Measurements from ENCODE around the gene RRAGD. TPM values are rescaled to one million over a fixed set of nuclear protein-coding genes. Genes with fewer than 3 reads are reported as not detected.

RRAGD gene
- total RNA-seq (103 TPM), polyA plus RNA-seq (ENCODE audit: insufficient read depth in 1 of 8, insufficient read length in 8 of 8, low replicate concordance in 1 of 8) (100 to 1,000 TPM in 1 of 8 donors, 10 to 100 TPM in 7; 60.2 to 109 (median 73.8) TPM)
- long read RNA-seq, donor 1, full-length matches to known transcripts, result 14 of 14 reads
- long read RNA-seq, donor 1, partial matches to known transcripts, result 0 of 14 reads
- long read RNA-seq, donor 1, other reads (novel, unspliced or antisense), result 0 of 14 reads
- long read RNA-seq, donor 2, full-length matches to known transcripts, result 2 of 2 reads
- long read RNA-seq, donor 2, partial matches to known transcripts, result 0 of 2 reads
- long read RNA-seq, donor 2, other reads (novel, unspliced or antisense), result 0 of 2 reads
- long read RNA-seq, donor 3, full-length matches to known transcripts, result 61 of 66 reads
- long read RNA-seq, donor 3, partial matches to known transcripts, result 5 of 66 reads
- long read RNA-seq, donor 3, other reads (novel, unspliced or antisense), result 0 of 66 reads
- long read RNA-seq, donor 4, full-length matches to known transcripts, result 16 of 21 reads
- long read RNA-seq, donor 4, partial matches to known transcripts, result 5 of 21 reads
- long read RNA-seq, donor 4, other reads (novel, unspliced or antisense), result 0 of 21 reads
- long read RNA-seq, donor 5, full-length matches to known transcripts, result 49 of 84 reads
- long read RNA-seq, donor 5, partial matches to known transcripts, result 30 of 84 reads
- long read RNA-seq, donor 5, other reads (novel, unspliced or antisense), result 5 of 84 reads
- long read RNA-seq, donor 6, full-length matches to known transcripts, result 45 of 56 reads
- long read RNA-seq, donor 6, partial matches to known transcripts, result 11 of 56 reads
- long read RNA-seq, donor 6, other reads (novel, unspliced or antisense), result 0 of 56 reads
- long read RNA-seq, donor 7, full-length matches to known transcripts, result 28 of 38 reads
- long read RNA-seq, donor 7, partial matches to known transcripts, result 10 of 38 reads
- long read RNA-seq, donor 7, other reads (novel, unspliced or antisense), result 0 of 38 reads
- long read RNA-seq, donor 8, full-length matches to known transcripts, result 17 of 17 reads
- long read RNA-seq, donor 8, partial matches to known transcripts, result 0 of 17 reads
- long read RNA-seq, donor 8, other reads (novel, unspliced or antisense), result 0 of 17 reads
- long read RNA-seq, donor 9, full-length matches to known transcripts, result 14 of 20 reads
- long read RNA-seq, donor 9, partial matches to known transcripts, result 6 of 20 reads
- long read RNA-seq, donor 9, other reads (novel, unspliced or antisense), result 0 of 20 reads
- long read RNA-seq, donor 10, full-length matches to known transcripts, result 38 of 44 reads
- long read RNA-seq, donor 10, partial matches to known transcripts, result 6 of 44 reads
- long read RNA-seq, donor 10, other reads (novel, unspliced or antisense), result 0 of 44 reads
- long read RNA-seq, donor 11, full-length matches to known transcripts, result 38 of 43 reads
- long read RNA-seq, donor 11, partial matches to known transcripts, result 5 of 43 reads
- long read RNA-seq, donor 11, other reads (novel, unspliced or antisense), result 0 of 43 reads

GRCh38 chr6:89412071-89413005 is at the start of gene RRAGD:
Gene RRAGD, minus strand, starts transcription at chr6:89412273. Its CDS starts 280 bp downstream, at chr6:89411993.
- under 1% methylated on average over 42 of the region's 85 CpGs for WGBS (ENCODE audit: insufficient coverage)
- peak within 1 kb of the TSS; percentile 65 for H3K4me3 ChIP-seq (ENCODE audit: low read length)
- H3K4me1 ChIP-seq (ENCODE audit: control insufficient read depth, insufficient read depth, low read length), result peaks cover 21% of the 10 kb centered on the region
- peak; percentile 86 for DNase-seq
- no peaks in the 10 kb centered on the region for H3K36me3 ChIP-seq (ENCODE audit: control insufficient read depth, insufficient read depth, low read length)
- peak within 1 kb of the TSS; percentile 85 for H3K27ac ChIP-seq (ENCODE audit: low read length)
- no peaks in the 10 kb centered on the region for H3K9me3 ChIP-seq (replicated peaks; ENCODE audit: control insufficient read depth, low read depth, low read length)
- H3K27me3 ChIP-seq (ENCODE audit: control insufficient read depth, insufficient read depth, low read length), result peaks cover 13% of the 10 kb centered on the region

- Histone ChIP-seq H3K27me3 (ENCODE audit: control insufficient read depth, insufficient read depth, low read length) (no peaks in the 10 kb centered on the region), H3K4me3 (ENCODE audit: low read length) (no peak overlapping the region), H3K36me3 (ENCODE audit: control insufficient read depth, insufficient read depth, low read length) (no peaks in the 10 kb centered on the region), H3K4me1 (ENCODE audit: control insufficient read depth, insufficient read depth, low read length) (no peaks in the 10 kb centered on the region), H3K9me3 (replicated peaks; ENCODE audit: control insufficient read depth, low read depth, low read length) (no peaks in the 10 kb centered on the region), H3K27ac (ENCODE audit: low read length) (no peak overlapping the region)
- 80% methylated on average over 1 of the region's 7 CpGs for WGBS (ENCODE audit: insufficient coverage)
- DNase-seq, result no peak
These were observed 48.6 kb upstream of the RRAGD start for GRCh38 chr6:89460713-89461112.

DNA sequence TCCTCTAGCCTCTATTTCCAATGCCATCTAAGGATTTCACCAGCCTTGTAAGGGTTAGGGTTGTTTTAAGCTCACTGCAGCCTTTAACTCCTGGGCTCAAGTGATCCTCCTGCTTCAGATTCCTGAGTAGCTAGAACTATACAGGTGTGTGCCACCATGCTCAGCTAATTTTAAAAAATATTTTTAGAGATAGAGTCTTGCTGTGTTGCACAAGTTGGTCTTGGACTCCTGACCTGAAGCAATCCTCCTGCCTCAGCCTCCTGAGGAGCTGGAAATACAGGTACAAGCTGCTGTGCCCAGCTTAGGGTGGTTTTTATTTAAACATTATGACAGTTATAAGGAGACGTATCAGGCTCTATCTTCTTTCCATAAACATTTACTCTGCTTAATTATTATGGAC is 47.4 kb upstream of the RRAGD start:
- Histone ChIP-seq H3K27ac (ENCODE audit: low read length) (no peak overlapping the region), H3K4me3 (ENCODE audit: low read length) (no peak overlapping the region), H3K9me3 (replicated peaks; ENCODE audit: control insufficient read depth, low read depth, low read length) (no peaks in the 10 kb centered on the region), H3K36me3 (ENCODE audit: control insufficient read depth, insufficient read depth, low read length) (no peaks in the 10 kb centered on the region), H3K27me3 (ENCODE audit: control insufficient read depth, insufficient read depth, low read length) (no peaks in the 10 kb centered on the region), H3K4me1 (ENCODE audit: control insufficient read depth, insufficient read depth, low read length) (no peaks in the 10 kb centered on the region)
- no CpG with 5 or more reads among the region's 1 CpG for WGBS (ENCODE audit: insufficient coverage)
- DNase-seq, result no peak

DNA sequence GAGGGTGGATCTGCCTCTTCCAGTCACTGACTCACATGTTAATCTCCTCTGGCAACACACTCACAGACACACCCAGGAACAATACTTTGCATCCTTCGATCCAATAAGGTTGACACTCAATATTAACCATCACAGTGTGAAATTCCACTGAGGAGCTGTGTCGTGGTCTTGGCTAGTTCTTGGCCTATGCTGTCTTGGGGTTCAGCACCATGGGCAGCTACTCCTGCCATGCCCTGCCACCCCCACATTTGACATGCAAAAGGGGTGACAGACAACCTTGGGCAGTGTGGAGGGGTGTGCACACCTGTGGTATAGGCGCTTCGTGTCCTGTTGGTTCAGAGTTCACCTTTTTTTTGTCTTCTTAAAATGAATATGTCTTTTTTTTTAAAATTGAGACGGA is 46.6 kb upstream of the RRAGD start:
- H3K27me3 ChIP-seq (ENCODE audit: control insufficient read depth, insufficient read depth, low read length), result no peaks in the 10 kb centered on the region
- WGBS (ENCODE audit: insufficient coverage), result 89% methylated on average over 1 of the region's 5 CpGs
- no peak overlapping the region for H3K27ac ChIP-seq (ENCODE audit: low read length)
- no peaks in the 10 kb centered on the region for H3K9me3 ChIP-seq (replicated peaks; ENCODE audit: control insufficient read depth, low read depth, low read length)
- H3K4me3 ChIP-seq (ENCODE audit: low read length), result no peak overlapping the region
- no peak for DNase-seq
- H3K4me1 ChIP-seq (ENCODE audit: control insufficient read depth, insufficient read depth, low read length), result no peaks in the 10 kb centered on the region
- H3K36me3 ChIP-seq (ENCODE audit: control insufficient read depth, insufficient read depth, low read length), result no peaks in the 10 kb centered on the region

DNA sequence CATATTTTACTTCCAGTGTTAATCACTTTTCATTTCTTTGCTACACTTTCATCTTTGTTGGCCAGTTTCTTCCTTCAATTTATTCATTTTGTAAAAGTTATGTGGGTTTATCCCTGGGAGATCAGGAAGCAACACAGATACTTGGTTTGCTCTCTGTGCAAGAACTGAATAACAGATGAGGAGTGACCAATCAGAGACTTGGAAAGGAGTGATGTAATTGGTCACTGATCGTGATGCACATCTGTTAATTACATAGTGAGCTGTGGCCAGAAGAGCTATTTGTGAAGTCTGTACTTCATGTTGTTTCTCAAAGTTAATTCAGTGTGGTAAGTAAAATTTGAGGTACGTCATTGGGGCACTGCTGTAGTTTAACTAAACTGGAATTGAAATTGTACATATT is 42.2 kb upstream of the RRAGD start:
- 30% methylated on average over 1 of the region's 2 CpGs for WGBS (ENCODE audit: insufficient coverage)
- Histone ChIP-seq H3K27ac (ENCODE audit: low read length) (no peak overlapping the region), H3K36me3 (ENCODE audit: control insufficient read depth, insufficient read depth, low read length) (no peaks in the 10 kb centered on the region), H3K4me3 (ENCODE audit: low read length) (no peak overlapping the region), H3K27me3 (ENCODE audit: control insufficient read depth, insufficient read depth, low read length) (no peaks in the 10 kb centered on the region), H3K4me1 (ENCODE audit: control insufficient read depth, insufficient read depth, low read length) (no peaks in the 10 kb centered on the region), H3K9me3 (replicated peaks; ENCODE audit: control insufficient read depth, low read depth, low read length) (no peaks in the 10 kb centered on the region)
- peak; percentile 35 for DNase-seq

- no CpG with 5 or more reads among the region's 1 CpG for WGBS (ENCODE audit: insufficient coverage)
- Histone ChIP-seq H3K36me3 (ENCODE audit: control insufficient read depth, insufficient read depth, low read length) (no peaks in the 10 kb centered on the region), H3K4me1 (ENCODE audit: control insufficient read depth, insufficient read depth, low read length) (no peaks in the 10 kb centered on the region), H3K4me3 (ENCODE audit: low read length) (no peak overlapping the region), H3K27ac (ENCODE audit: low read length) (no peak overlapping the region), H3K27me3 (ENCODE audit: control insufficient read depth, insufficient read depth, low read length) (no peaks in the 10 kb centered on the region), H3K9me3 (replicated peaks; ENCODE audit: control insufficient read depth, low read depth, low read length) (no peaks in the 10 kb centered on the region)
- DNase-seq, result no peak
These were observed 40.2 kb upstream of the RRAGD start for GRCh38 chr6:89452281-89452680.

GRCh38 chr6:89449193-89449592 is 37.1 kb upstream of the RRAGD start:
- H3K27me3 ChIP-seq (ENCODE audit: control insufficient read depth, insufficient read depth, low read length), result no peaks in the 10 kb centered on the region
- no peak overlapping the region for H3K27ac ChIP-seq (ENCODE audit: low read length)
- 0% methylated on average over 1 of the region's 1 CpG for WGBS (ENCODE audit: insufficient coverage)
- no peaks in the 10 kb centered on the region for H3K9me3 ChIP-seq (replicated peaks; ENCODE audit: control insufficient read depth, low read depth, low read length)
- DNase-seq, result no peak
- no peak overlapping the region for H3K4me3 ChIP-seq (ENCODE audit: low read length)
- H3K4me1 ChIP-seq (ENCODE audit: control insufficient read depth, insufficient read depth, low read length), result no peaks in the 10 kb centered on the region
- H3K36me3 ChIP-seq (ENCODE audit: control insufficient read depth, insufficient read depth, low read length), result no peaks in the 10 kb centered on the region

- Histone ChIP-seq H3K4me3 (ENCODE audit: low read length) (no peak overlapping the region), H3K9me3 (replicated peaks; ENCODE audit: control insufficient read depth, low read depth, low read length) (no peaks in the 10 kb centered on the region), H3K4me1 (ENCODE audit: control insufficient read depth, insufficient read depth, low read length) (no peaks in the 10 kb centered on the region), H3K36me3 (ENCODE audit: control insufficient read depth, insufficient read depth, low read length) (no peaks in the 10 kb centered on the region), H3K27me3 (ENCODE audit: control insufficient read depth, insufficient read depth, low read length) (no peaks in the 10 kb centered on the region), H3K27ac (ENCODE audit: low read length) (no peak overlapping the region)
- no peak for DNase-seq
- 79% methylated on average over 4 of the region's 5 CpGs for WGBS (ENCODE audit: insufficient coverage)
These were observed 31.6 kb upstream of the RRAGD start for GRCh38 chr6:89443658-89444057.

- no peak overlapping the region for H3K27ac ChIP-seq (ENCODE audit: low read length)
- WGBS (ENCODE audit: insufficient coverage), result no CpG with 5 or more reads among the region's 3 CpGs
- no peak overlapping the region for H3K4me3 ChIP-seq (ENCODE audit: low read length)
- H3K36me3 ChIP-seq (ENCODE audit: control insufficient read depth, insufficient read depth, low read length), result no peaks in the 10 kb centered on the region
- no peaks in the 10 kb centered on the region for H3K27me3 ChIP-seq (ENCODE audit: control insufficient read depth, insufficient read depth, low read length)
- H3K4me1 ChIP-seq (ENCODE audit: control insufficient read depth, insufficient read depth, low read length), result no peaks in the 10 kb centered on the region
- no peak for DNase-seq
- no peaks in the 10 kb centered on the region for H3K9me3 ChIP-seq (replicated peaks; ENCODE audit: control insufficient read depth, low read depth, low read length)
These were observed 28.1 kb upstream of the RRAGD start for GRCh38 chr6:89440200-89440599.
